Right lobe of liver (tissue), 6 donors: ENCODE results near the gene GRID1. TPM values are rescaled to one million over a fixed set of nuclear protein-coding genes. Genes with fewer than 3 reads are reported as not detected.

ENCODE experiments used
- ATAC-seq, 4 donors: fragments of 200-7000 bp; cut with Tn5 transposase; one replicate each; pipeline ENCODE4 v1.9.1; 2020; ENCODE audit warnings: mild to moderate bottlenecking in 4 of 4, moderate library complexity in 4 of 4
- DNase-seq, 3 donors: peaks; one replicate each; pipeline ENCODE4 v3.0.0-alpha.2; 2020
- H3K27ac ChIP-seq, 3 donors: fragments of 200-600 bp; one replicate each; pipeline ENCODE4 v1.8.0; 2022
- H3K27me3 ChIP-seq, 2 donors: fragments of 200-600 bp; one replicate each; pipeline ENCODE4 v1.8.0; 2022
- H3K36me3 ChIP-seq, 4 donors: fragments of 200-600 bp; sonication (generic) in 1 of 4; one replicate each; pipeline versions ENCODE4 v1.5.1 to v1.8.0; 2017 to 2022; ENCODE audit warnings: control low read depth in 1 of 4
- H3K4me1 ChIP-seq, 4 donors: fragments of 200-600 bp; sonication (generic) in 1 of 4; one replicate each; pipeline versions ENCODE4 v1.5.1 to v1.8.0; 2017 to 2022; ENCODE audit warnings: control low read depth in 1 of 4
- H3K4me3 ChIP-seq, 3 donors: fragments of 200-600 bp; one replicate each; pipeline ENCODE4 v1.8.0; 2022
- H3K9me3 ChIP-seq, 4 donors: fragments of 200-600 bp; sonication (generic) in 1 of 4; one replicate each; pipeline versions ENCODE4 v1.5.1 to v1.8.0; 2017 to 2022; ENCODE audit warnings: control low read depth in 1 of 4
- CTCF ChIP-seq, 4 donors: fragments of 200-600 bp in 3 of 4; fragments of 450-650 bp in 1 of 4; IDR thresholded peaks; one replicate each; pipeline versions ENCODE4 v1.5.1 to v1.8.0; 2016 to 2022; ENCODE audit warnings: antibody characterized with exemption in 4 of 4, mild to moderate bottlenecking in 2 of 4
- POLR2A ChIP-seq: fragments of 450-650 bp; IDR thresholded peaks from one replicate; pipeline ENCODE4 v1.6.1; 2017; ENCODE audit warnings: antibody characterized with exemption, mild to moderate bottlenecking
- WGBS: methylation state at CpG from one replicate; pipeline ENCODE4 v1.1.6; 2018; ENCODE audit warnings: low coverage, low lambda C conversion rate; ENCODE audit not compliant: insufficient coverage; ENCODE audit errors: missing lambda C conversion rate; 5-methylcytosine and 5-hydroxymethylcytosine counted together
- intact Hi-C, 2 donors: fragments of 100-400 bp; cut with DNase I; formaldehyde crosslinking; loops; one replicate each; pipeline versions ENCODE4 v1.11.2 to v1.14.1; 2022
- total RNA-seq, 6 experiments: library from RNA; depleted of rRNA in 2 of 6; stranded (reverse); fragments of >200 nt in 2 of 6; fragmentation: NEBNext Ultra II Directional in 3 of 6; extraction: Animal tissue kit (Norgen Biotek cat#: 25700) in 3 of 6; gene quantifications; one replicate each; pipeline versions ENCODE4 v1.1.0 to v1.2.4, GENCODE V29; 2016 to 2023
- donor health status: DM: no; HTN: yes; CAD: no.
- donor health status: DM: no; HTN: no; CAD: no.
- donor health status: DM: no; HTN: no; CAD: no.
- donor health status: DM: no; HTN: yes; CAD: no.
- donor health status: DM: no; HTN: yes; CAD: no.

GRID1 gene
- total RNA-seq, 6 experiments from 2014 or later = 0.05 to 1.9 (median 0.81) TPM

- Histone ChIP-seq H3K9me3 (no peaks in the 10 kb centered on the region), H3K36me3 (no peaks in the 10 kb centered on the region), H3K4me1 (no peaks in the 10 kb centered on the region), H3K4me3 (no peak overlapping the region), H3K27me3 (no peaks in the 10 kb centered on the region), H3K27ac (no peak overlapping the region)
- intact Hi-C loops = no loop called here
- DNase-seq = peak in 1 of 3 donors; percentile 37
- no peak for TF ChIP-seq POLR2A
- no peak for TF ChIP-seq CTCF (IDR thresholded peaks at IDR 0.05)
- 90% methylated on average over 2 of the region's 9 CpGs for WGBS
- peak in 3 of 4 donors; percentile 6 to 14 (median 9) for ATAC-seq
These were observed 11.6 kb downstream of the GRID1 start for GRCh38 chr10:86354761-86355540.

GRCh38 chr10:86353506-86354485 is 12.8 kb downstream of the GRID1 start:
- Histone ChIP-seq H3K4me3 (no peak overlapping the region), H3K36me3 (no peaks in the 10 kb centered on the region), H3K27ac (no peak overlapping the region), H3K27me3 (no peaks in the 10 kb centered on the region), H3K9me3 (no peaks in the 10 kb centered on the region), H3K4me1 (no peaks in the 10 kb centered on the region)
- ATAC-seq = no peak
- intact Hi-C loops = no loop called here
- no peak for DNase-seq
- TF ChIP-seq CTCF (IDR thresholded peaks at IDR 0.05) (no peak), POLR2A (no peak)
- 83% methylated on average over 4 of the region's 18 CpGs for WGBS

GRCh38 chr10:86350897-86351296 is 15.7 kb downstream of the GRID1 start:
- no peak overlapping the region for H3K27ac ChIP-seq
- intact Hi-C loops = no loop called here
- H3K4me3 ChIP-seq = no peak overlapping the region
- WGBS = 70% methylated on average over 5 of the region's 6 CpGs
- DNase-seq (peak in 2 of 3 donors; percentile 1 to 15), ATAC-seq (no peak)
- H3K4me1 ChIP-seq = no peaks in the 10 kb centered on the region
- H3K36me3 ChIP-seq = no peaks in the 10 kb centered on the region
- H3K9me3 ChIP-seq = no peaks in the 10 kb centered on the region
- H3K27me3 ChIP-seq = no peaks in the 10 kb centered on the region
- TF ChIP-seq POLR2A (no peak), CTCF (IDR thresholded peaks at IDR 0.05) (no peak)

GRCh38 chr10:86349940-86350630 is 16.5 kb downstream of the GRID1 start:
- intact Hi-C loops = no loop called here
- Histone ChIP-seq H3K27me3 (no peaks in the 10 kb centered on the region), H3K9me3 (no peaks in the 10 kb centered on the region), H3K27ac (no peak overlapping the region), H3K36me3 (no peaks in the 10 kb centered on the region), H3K4me3 (no peak overlapping the region), H3K4me1 (no peaks in the 10 kb centered on the region)
- ATAC-seq (no peak), DNase-seq (peak in 2 of 3 donors; percentile 5 to 24)
- 76% methylated on average over 3 of the region's 5 CpGs for WGBS
- TF ChIP-seq CTCF (IDR thresholded peaks at IDR 0.05) = no peak
- TF ChIP-seq POLR2A = no peak
